Osteocyte (in vitro differentiated cells): ENCODE results near the gene IGSF3. TPM values are rescaled to one million over a fixed set of nuclear protein-coding genes. Genes with fewer than 3 reads are reported as not detected.

ENCODE experiments used
- DNase-seq: peaks from one replicate; pipeline ENCODE4 v3.0.0; 2021; ENCODE audit warnings: mixed read lengths; ENCODE audit not compliant: unreplicated experiment; ENCODE audit errors: extremely low spot score
- H3K27ac Mint-ChIP-seq: one replicate; pipeline ENCODE4 v1.8.0; 2021; ENCODE audit warnings: mild to moderate bottlenecking, mixed read lengths; ENCODE audit not compliant: unreplicated experiment
- H3K27me3 Mint-ChIP-seq: one replicate; pipeline ENCODE4 v1.8.0; 2021; ENCODE audit warnings: mixed read lengths; ENCODE audit not compliant: unreplicated experiment
- H3K36me3 Mint-ChIP-seq: one replicate; pipeline ENCODE4 v1.8.0; 2021; ENCODE audit warnings: mixed read lengths; ENCODE audit not compliant: unreplicated experiment
- H3K4me1 Mint-ChIP-seq: one replicate; pipeline ENCODE4 v1.8.0; 2021; ENCODE audit warnings: mixed read lengths; ENCODE audit not compliant: unreplicated experiment
- H3K4me3 Mint-ChIP-seq: one replicate; pipeline ENCODE4 v1.8.0; 2021; ENCODE audit warnings: mild to moderate bottlenecking, moderate library complexity, mixed read lengths; ENCODE audit not compliant: unreplicated experiment
- H3K9me3 Mint-ChIP-seq: one replicate; pipeline ENCODE4 v1.8.0; 2021; ENCODE audit warnings: mixed read lengths; ENCODE audit not compliant: unreplicated experiment
- total RNA-seq: library from RNA; stranded (reverse); gene quantifications from 2 replicates; pipeline ENCODE4 v1.2.1, GENCODE V29; 2021
- TF ChIP-seq, protein P1 (sequence below): fragments of 200-600 bp; sonication (generic); IDR thresholded peaks from 2 replicates; pipeline ENCODE4 v1.5.0; 2021; ENCODE audit warnings: antibody characterized with exemption, mild to moderate bottlenecking, moderate library complexity

IGSF3 gene
- total RNA-seq, 1 donor from 2014 or later = 43.2 TPM

GRCh38 chr1:116557323-116557878 is 110.1 kb downstream of the IGSF3 start:
- no peak for DNase-seq
- Mint-ChIP-seq H3K4me3 (no peak overlapping the region), H3K36me3 (peaks cover 1% of the 10 kb centered on the region), H3K9me3 (no peaks in the 10 kb centered on the region), H3K27ac (no peak overlapping the region), H3K27me3 (no peaks in the 10 kb centered on the region), H3K4me1 (peaks cover 7% of the 10 kb centered on the region)
- TF ChIP-seq, protein P1, sequence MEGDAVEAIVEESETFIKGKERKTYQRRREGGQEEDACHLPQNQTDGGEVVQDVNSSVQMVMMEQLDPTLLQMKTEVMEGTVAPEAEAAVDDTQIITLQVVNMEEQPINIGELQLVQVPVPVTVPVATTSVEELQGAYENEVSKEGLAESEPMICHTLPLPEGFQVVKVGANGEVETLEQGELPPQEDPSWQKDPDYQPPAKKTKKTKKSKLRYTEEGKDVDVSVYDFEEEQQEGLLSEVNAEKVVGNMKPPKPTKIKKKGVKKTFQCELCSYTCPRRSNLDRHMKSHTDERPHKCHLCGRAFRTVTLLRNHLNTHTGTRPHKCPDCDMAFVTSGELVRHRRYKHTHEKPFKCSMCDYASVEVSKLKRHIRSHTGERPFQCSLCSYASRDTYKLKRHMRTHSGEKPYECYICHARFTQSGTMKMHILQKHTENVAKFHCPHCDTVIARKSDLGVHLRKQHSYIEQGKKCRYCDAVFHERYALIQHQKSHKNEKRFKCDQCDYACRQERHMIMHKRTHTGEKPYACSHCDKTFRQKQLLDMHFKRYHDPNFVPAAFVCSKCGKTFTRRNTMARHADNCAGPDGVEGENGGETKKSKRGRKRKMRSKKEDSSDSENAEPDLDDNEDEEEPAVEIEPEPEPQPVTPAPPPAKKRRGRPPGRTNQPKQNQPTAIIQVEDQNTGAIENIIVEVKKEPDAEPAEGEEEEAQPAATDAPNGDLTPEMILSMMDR = no peak

GRCh38 chr1:116556289-116557006 is 111.1 kb downstream of the IGSF3 start:
- Mint-ChIP-seq H3K4me1 (peaks cover 7% of the 10 kb centered on the region), H3K9me3 (no peaks in the 10 kb centered on the region), H3K36me3 (no peaks in the 10 kb centered on the region), H3K27me3 (no peaks in the 10 kb centered on the region), H3K4me3 (no peak overlapping the region), H3K27ac (no peak overlapping the region)
- no peak for DNase-seq
- TF ChIP-seq, protein P1 = no peak

DNA sequence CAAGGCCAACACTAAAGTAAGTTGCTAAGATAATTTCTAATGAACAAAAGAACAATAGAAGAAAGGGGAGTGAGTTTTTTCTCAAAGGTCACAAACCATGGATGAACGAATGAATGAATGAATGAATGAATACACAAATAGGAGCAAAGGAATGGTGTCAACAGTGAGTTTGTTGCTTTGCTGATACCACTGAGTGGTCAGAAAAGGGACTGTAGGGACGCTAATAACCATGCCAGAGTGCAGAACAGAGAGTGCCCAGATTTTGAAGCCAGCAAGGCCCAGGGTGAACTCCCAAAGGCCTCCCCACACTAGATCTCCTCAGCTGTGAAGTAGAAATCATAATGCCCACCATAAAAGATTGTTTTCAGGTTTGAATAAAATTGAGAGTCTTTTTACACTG is 112.6 kb downstream of the IGSF3 start:
- H3K9me3 Mint-ChIP-seq = no peaks in the 10 kb centered on the region
- H3K36me3 Mint-ChIP-seq = no peaks in the 10 kb centered on the region
- peaks cover 7% of the 10 kb centered on the region for H3K4me1 Mint-ChIP-seq
- H3K4me3 Mint-ChIP-seq = no peak overlapping the region
- H3K27me3 Mint-ChIP-seq = no peaks in the 10 kb centered on the region
- H3K27ac Mint-ChIP-seq = no peak overlapping the region
- TF ChIP-seq, protein P1 = no peak
- no peak for DNase-seq

GRCh38 chr1:116553386-116554115 is 114.0 kb downstream of the IGSF3 start:
- DNase-seq = no peak
- H3K27me3 Mint-ChIP-seq = no peaks in the 10 kb centered on the region
- H3K4me3 Mint-ChIP-seq = no peak overlapping the region
- no peaks in the 10 kb centered on the region for H3K9me3 Mint-ChIP-seq
- H3K27ac Mint-ChIP-seq = no peak overlapping the region
- H3K36me3 Mint-ChIP-seq = no peaks in the 10 kb centered on the region
- TF ChIP-seq, protein P1 = no peak
- peaks cover 7% of the 10 kb centered on the region for H3K4me1 Mint-ChIP-seq
